ENCODE data around the gene NT5C1A. TPM values are rescaled to one million over a fixed set of nuclear protein-coding genes. Genes with fewer than 3 reads are reported as not detected.

Gene NT5C1A
- total and polyA plus RNA-seq, 5 donors, result 5.7 to 44.8 (median 40.7) TPM

- Histone ChIP-seq H3K27me3 (ENCODE audit: control insufficient read depth, insufficient read depth) (no peaks in the 10 kb centered on the region), H3K9me3 (ENCODE audit: control insufficient read depth, low read length) (no peaks in the 10 kb centered on the region), H3K4me1 (ENCODE audit: control insufficient read depth, insufficient read depth, low read length) (peaks cover 4% of the 10 kb centered on the region), H3K4me3 (ENCODE audit: low read length) (peak overlapping the region; percentile 70), H3K27ac (ENCODE audit: low read length) (peak overlapping the region; percentile 85)
- intact Hi-C loops (cut with DNase I), result no loop called here
- WGBS, result 55% methylated on average over 3 of the region's 3 CpGs
- ATAC-seq, result no peak
- DNase-seq, result no peak
Measured at GRCh38 chr1:39638965-39639304, 33.0 kb downstream of the NT5C1A start.

DNA sequence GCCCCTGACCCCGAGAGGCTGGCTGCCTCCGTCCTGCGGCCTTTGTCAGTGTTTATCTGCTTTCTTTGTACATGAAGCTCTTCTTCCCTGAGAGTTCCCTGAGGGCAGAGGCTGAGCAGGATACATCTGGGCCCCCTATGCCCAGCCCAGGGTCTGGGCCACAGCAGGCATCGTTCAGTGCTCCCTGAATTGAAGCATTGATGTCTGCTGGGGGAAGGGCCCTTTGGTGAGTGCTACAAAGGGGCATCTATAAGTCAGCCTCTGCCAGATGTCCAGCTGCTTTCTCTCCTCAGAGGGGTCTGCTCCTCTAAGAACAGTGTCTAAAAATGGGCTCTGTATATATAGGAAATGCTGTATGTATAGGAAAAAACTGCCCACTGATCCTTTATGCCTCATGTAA, 34.5 kb downstream of the NT5C1A start:
- Histone ChIP-seq H3K4me1 (ENCODE audit: control insufficient read depth, insufficient read depth, low read length) (peaks cover 2% of the 10 kb centered on the region), H3K4me3 (ENCODE audit: low read length) (peak overlapping the region; percentile 70), H3K27me3 (ENCODE audit: control insufficient read depth, insufficient read depth) (no peaks in the 10 kb centered on the region), H3K27ac (ENCODE audit: low read length) (peak overlapping the region; percentile 67), H3K9me3 (ENCODE audit: control insufficient read depth, low read length) (no peaks in the 10 kb centered on the region)
- intact Hi-C loops (cut with DNase I), result no loop called here
- DNase-seq, result no peak
- no peak for ATAC-seq
- WGBS, result 59% methylated on average over 4 of the region's 4 CpGs

GRCh38 chr1:39635871-39636210, 36.1 kb downstream of the NT5C1A start:
- 26% methylated on average over 2 of the region's 2 CpGs for WGBS
- peak overlapping the region; percentile 40 for H3K4me3 ChIP-seq (ENCODE audit: low read length)
- DNase-seq (no peak), ATAC-seq (no peak)
- intact Hi-C loops (cut with DNase I), result no loop called here
- H3K27me3 ChIP-seq (ENCODE audit: control insufficient read depth, insufficient read depth), result no peaks in the 10 kb centered on the region
- H3K4me1 ChIP-seq (ENCODE audit: control insufficient read depth, insufficient read depth, low read length), result peaks cover 2% of the 10 kb centered on the region
- H3K27ac ChIP-seq (ENCODE audit: low read length), result peak overlapping the region; percentile 65
- H3K9me3 ChIP-seq (ENCODE audit: control insufficient read depth, low read length), result no peaks in the 10 kb centered on the region

- Histone ChIP-seq H3K9me3 (ENCODE audit: control insufficient read depth, low read length) (no peaks in the 10 kb centered on the region), H3K27me3 (ENCODE audit: control insufficient read depth, insufficient read depth) (no peaks in the 10 kb centered on the region), H3K4me3 (ENCODE audit: low read length) (peak overlapping the region; percentile 40), H3K4me1 (ENCODE audit: control insufficient read depth, insufficient read depth, low read length) (peaks cover 2% of the 10 kb centered on the region), H3K27ac (ENCODE audit: low read length) (peak overlapping the region; percentile 65)
- DNase-seq (peak; percentile 77 to 87 (median 81)), ATAC-seq (peak; percentile 60 to 61)
- WGBS, result 49% methylated on average over 12 of the region's 12 CpGs
- intact Hi-C loops (cut with DNase I), result no loop called here
Measured at GRCh38 chr1:39635205-39635870, 36.6 kb downstream of the NT5C1A start.

DNA sequence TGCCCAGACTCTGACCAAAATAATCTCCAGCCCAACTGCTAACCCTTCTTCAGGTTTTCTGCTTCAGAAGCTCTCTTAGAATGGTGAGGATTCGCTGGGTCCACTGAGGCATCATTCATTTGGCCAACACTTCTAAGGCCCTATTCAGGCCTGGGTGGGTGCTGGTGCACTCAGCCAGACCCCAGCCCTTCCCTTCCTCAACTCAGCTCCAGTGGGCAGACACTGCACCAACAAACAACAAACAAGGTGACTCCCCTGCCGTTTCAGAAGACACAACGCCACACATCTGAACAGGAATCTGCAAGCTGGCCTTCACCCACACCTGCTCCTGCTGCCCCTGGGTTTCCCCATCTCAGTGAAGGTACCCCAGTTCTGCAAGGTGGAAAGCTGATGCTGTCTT, 38.5 kb downstream of the NT5C1A start:
- no peaks in the 10 kb centered on the region for H3K9me3 ChIP-seq (ENCODE audit: control insufficient read depth, low read length)
- H3K4me1 ChIP-seq (ENCODE audit: control insufficient read depth, insufficient read depth, low read length), result no peaks in the 10 kb centered on the region
- WGBS, result 70% methylated on average over 3 of the region's 3 CpGs

DNA sequence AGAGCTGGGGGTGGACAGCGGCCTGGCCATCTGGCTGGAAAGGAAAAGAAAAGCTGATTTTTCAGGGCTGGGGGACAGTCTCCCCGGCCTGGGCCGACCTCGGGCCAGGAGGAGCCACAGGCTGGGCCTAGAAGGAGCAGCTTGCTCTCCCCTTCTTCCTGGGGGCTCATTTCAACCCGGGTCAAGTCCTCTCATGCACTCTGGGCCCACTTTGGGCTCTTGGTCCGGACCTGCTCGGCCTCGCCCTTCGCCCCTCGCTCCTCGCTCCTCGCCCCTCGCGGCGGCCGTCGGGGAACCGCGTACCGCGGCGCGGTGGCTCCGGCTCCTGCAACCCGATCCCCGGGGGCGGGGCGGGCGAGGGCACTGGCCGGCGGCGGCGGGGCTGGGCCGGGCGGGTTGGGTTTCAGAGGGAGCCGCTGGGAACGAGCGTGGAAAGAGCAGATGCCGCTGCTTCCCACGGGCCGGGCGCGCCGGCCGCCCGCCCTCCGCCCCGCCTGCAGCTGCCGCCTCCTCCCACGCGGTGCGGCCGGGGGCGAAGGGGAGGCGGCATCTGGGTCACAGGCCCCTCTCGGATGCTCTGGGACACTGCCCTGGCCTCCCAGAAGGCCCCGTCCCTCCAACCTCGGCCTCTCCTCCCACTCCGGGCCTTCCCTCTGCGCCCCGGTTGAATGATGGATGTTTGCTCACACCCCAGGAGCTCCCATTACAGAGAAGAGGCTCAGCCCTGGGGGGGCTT, 39.1 kb downstream of the NT5C1A start:
- 24% methylated on average over 61 of the region's 61 CpGs for WGBS

More for the DNA sequence above, 38.5 kb downstream of the NT5C1A start:
- no peaks in the 10 kb centered on the region for H3K27me3 ChIP-seq (ENCODE audit: control insufficient read depth, insufficient read depth)
- intact Hi-C loops (cut with DNase I), result no loop called here
- peak overlapping the region; percentile 29 for H3K4me3 ChIP-seq (ENCODE audit: low read length)
- peak in 1 of 3 donors; percentile 20 for DNase-seq
- peak overlapping the region; percentile 69 for H3K27ac ChIP-seq (ENCODE audit: low read length)
- no peak for ATAC-seq

DNA sequence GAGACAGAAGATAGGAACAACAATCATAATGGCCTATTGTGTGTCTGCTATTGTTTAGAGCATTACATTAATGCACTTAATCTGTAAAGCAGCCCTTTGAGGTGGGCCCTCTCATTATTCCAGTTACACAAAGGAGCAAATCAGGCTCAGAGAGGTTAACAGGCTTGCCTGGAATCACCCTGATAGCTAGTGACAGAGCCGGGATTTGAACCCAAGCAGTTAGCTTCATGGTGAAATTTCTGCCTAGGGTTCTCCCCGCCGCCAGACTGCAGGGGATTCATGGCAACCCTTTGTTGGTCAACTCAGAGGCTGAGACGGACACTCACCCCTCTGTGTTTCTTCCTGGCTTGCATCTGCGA, 39.6 kb downstream of the NT5C1A start:
- no peak for DNase-seq
- intact Hi-C loops (cut with DNase I), result no loop called here
- no peaks in the 10 kb centered on the region for H3K27me3 ChIP-seq (ENCODE audit: control insufficient read depth, insufficient read depth)
- 61% methylated on average over 5 of the region's 5 CpGs for WGBS
- H3K4me3 ChIP-seq (ENCODE audit: low read length), result peak overlapping the region; percentile 29
- H3K4me1 ChIP-seq (ENCODE audit: control insufficient read depth, insufficient read depth, low read length), result no peaks in the 10 kb centered on the region
- ATAC-seq, result no peak
- no peaks in the 10 kb centered on the region for H3K9me3 ChIP-seq (ENCODE audit: control insufficient read depth, low read length)
- H3K27ac ChIP-seq (ENCODE audit: low read length), result no peak overlapping the region

More for the DNA sequence above, 39.1 kb downstream of the NT5C1A start:
- H3K27ac ChIP-seq (ENCODE audit: low read length), result peak overlapping the region; percentile 69
- no peaks in the 10 kb centered on the region for H3K4me1 ChIP-seq (ENCODE audit: control insufficient read depth, insufficient read depth, low read length)
- DNase-seq (peak; percentile 85 to 94 (median 92)), ATAC-seq (peak; percentile 82 to 84)
- peak overlapping the region; percentile 29 for H3K4me3 ChIP-seq (ENCODE audit: low read length)
- intact Hi-C loops (cut with DNase I), result no loop called here
- H3K9me3 ChIP-seq (ENCODE audit: control insufficient read depth, low read length), result no peaks in the 10 kb centered on the region
- H3K27me3 ChIP-seq (ENCODE audit: control insufficient read depth, insufficient read depth), result no peaks in the 10 kb centered on the region

GRCh38 chr1:39631361-39632322, 40.3 kb downstream of the NT5C1A start:
- ATAC-seq (no peak), DNase-seq (peak in 1 of 3 donors; percentile 49)
- H3K4me3 ChIP-seq (ENCODE audit: low read length), result no peak overlapping the region
- H3K27me3 ChIP-seq (ENCODE audit: control insufficient read depth, insufficient read depth), result no peaks in the 10 kb centered on the region
- H3K9me3 ChIP-seq (ENCODE audit: control insufficient read depth, low read length), result no peaks in the 10 kb centered on the region
- intact Hi-C loops (cut with DNase I), result no loop called here
- 71% methylated on average over 16 of the region's 16 CpGs for WGBS
- H3K4me1 ChIP-seq (ENCODE audit: control insufficient read depth, insufficient read depth, low read length), result peaks cover 2% of the 10 kb centered on the region
- no peak overlapping the region for H3K27ac ChIP-seq (ENCODE audit: low read length)

GRCh38 chr1:39628807-39629350, 43.0 kb downstream of the NT5C1A start:
- Histone ChIP-seq H3K9me3 (ENCODE audit: control insufficient read depth, low read length) (no peaks in the 10 kb centered on the region), H3K4me3 (ENCODE audit: low read length) (no peak overlapping the region), H3K27ac (ENCODE audit: low read length) (no peak overlapping the region), H3K4me1 (ENCODE audit: control insufficient read depth, insufficient read depth, low read length) (peaks cover 15% of the 10 kb centered on the region), H3K27me3 (ENCODE audit: control insufficient read depth, insufficient read depth) (no peaks in the 10 kb centered on the region)
- ATAC-seq, result no peak
- 96% methylated on average over 11 of the region's 11 CpGs for WGBS
- intact Hi-C loops (cut with DNase I), result no loop called here
- peak in 1 of 3 donors; percentile 12 for DNase-seq

GRCh38 chr1:39626646-39627045, 45.3 kb downstream of the NT5C1A start:
- no peak for ATAC-seq

More at GRCh38 chr1:39626646-39627045, 45.3 kb downstream of the NT5C1A start:
- DNase-seq, result peak; percentile 37 to 73 (median 65)
- Histone ChIP-seq H3K27ac (ENCODE audit: low read length) (peak overlapping the region; percentile 80), H3K27me3 (ENCODE audit: control insufficient read depth, insufficient read depth) (no peaks in the 10 kb centered on the region), H3K4me1 (ENCODE audit: control insufficient read depth, insufficient read depth, low read length) (peaks cover 20% of the 10 kb centered on the region), H3K9me3 (ENCODE audit: control insufficient read depth, low read length) (no peaks in the 10 kb centered on the region), H3K4me3 (ENCODE audit: low read length) (no peak overlapping the region)
- intact Hi-C loops (cut with DNase I), result no loop called here
- WGBS, result 72% methylated on average over 16 of the region's 16 CpGs
